K562 (cell line): Measurements from ENCODE around the gene SLAIN2. TPM values are rescaled to one million over a fixed set of nuclear protein-coding genes. Genes with fewer than 3 reads are reported as not detected.

Experiments
- ATAC-seq: fragments of 200-7000 bp; cut with Tn5 transposase; 3 replicates; pipeline ENCODE4 v1.9.1; 2020; ENCODE audit warnings: moderate library complexity
- BruUV-seq: library from RNA; stranded (reverse); fragments of 400-500 nt; replicated peaks from 2 replicates; lab custom pipeline; 2021; lab: Mats Ljungman, UMichigan
- CTCF ChIA-PET: fragments of 300-600 bp; formaldehyde crosslinking; extraction: SDS; loops from one replicate; lab custom pipeline; 2021; ENCODE audit warnings: low intra/inter-chr PET ratio; lab: Yijun Ruan, JAX
- POLR2A ChIA-PET: fragments of 300-600, 350-650 bp; sonication (Branson Sonifier 250); formaldehyde crosslinking; extraction: SDS; loops from one replicate; lab custom pipeline; 2021; ENCODE audit warnings: antibody characterized with exemption, inconsistent platforms; lab: Yijun Ruan, JAX
- DNase-seq, 4 experiments: peaks; one replicate each; pipeline versions ENCODE4 v3.0.0 to v3.0.0-alpha.2; 2011 to 2018; ENCODE audit warnings: low spot score in 3 of 4, mixed read lengths in 3 of 4; ENCODE audit errors: extremely low read depth in 1 of 4
- FAIRE-seq: peaks from 2 replicates; lab custom pipeline; 2011; peaks lifted over from hg19 to GRCh38; lab: Jason Lieb, UNC
- H2AFZ ChIP-seq: 2 replicates; pipeline ENCODE4 v1.6.0; 2011; ENCODE audit warnings: low read depth, low read length, control low read depth, inconsistent platforms
- H3K27ac ChIP-seq: fragments of 200-600 bp; 3 replicates; pipeline ENCODE4 v1.8.0; 2011; ENCODE audit warnings: low read depth, mild to moderate bottlenecking, control low read depth, inconsistent platforms, low read length, moderate library complexity, mixed read lengths; ENCODE audit errors: extremely low read depth
- H3K27me3 ChIP-seq, 2 experiments: fragments of 300-600 bp in 1 of 2; 2 replicates in 1 of 2; 3 replicates in 1 of 2; pipeline versions ENCODE4 v1.6.0 to v1.8.0; 2011; ENCODE audit warnings: inconsistent platforms in 2 of 2, low read length in 2 of 2, mild to moderate bottlenecking in 1 of 2, mixed read lengths in 1 of 2, moderate library complexity in 1 of 2; ENCODE audit not compliant: control insufficient read depth in 2 of 2, insufficient read depth in 2 of 2
- H3K36me3 ChIP-seq: fragments of 300-600 bp; 3 replicates; pipeline ENCODE4 v1.8.0; 2011; ENCODE audit warnings: mild to moderate bottlenecking, low read length, inconsistent platforms; ENCODE audit not compliant: control insufficient read depth, insufficient read depth
- H3K4me1 ChIP-seq, 2 experiments: fragments of 200-600 bp in 1 of 2; replicated peaks in 1 of 2; 2 replicates in 1 of 2; 3 replicates in 1 of 2; pipeline versions ENCODE4 v1.5.1 to v1.8.0; 2011; ENCODE audit warnings: inconsistent platforms in 2 of 2, low read length in 2 of 2, mild to moderate bottlenecking in 1 of 2, mixed read lengths in 1 of 2, moderate library complexity in 1 of 2; ENCODE audit not compliant: control insufficient read depth in 2 of 2, insufficient read depth in 2 of 2
- H3K4me2 ChIP-seq: 2 replicates; pipeline ENCODE4 v1.6.1; 2011; ENCODE audit warnings: low read length, control low read depth, inconsistent platforms, mixed read lengths; ENCODE audit not compliant: insufficient read depth
- H3K4me3 ChIP-seq: fragments of 200-600 bp; sonication (generic), shearing (Covaris generic); 2 replicates; pipeline ENCODE4 v1.5.1; 2016; ENCODE audit warnings: control low read depth, inconsistent platforms
- H3K79me2 ChIP-seq: fragments of 200-600 bp; 3 replicates; pipeline ENCODE4 v1.8.0; 2011; ENCODE audit warnings: low read length, inconsistent platforms; ENCODE audit not compliant: control insufficient read depth, insufficient read depth
- H3K9ac ChIP-seq, 2 experiments: 2 replicates each; pipeline versions ENCODE4 v1.6.0 to v1.6.1; 2011; ENCODE audit warnings: low read depth in 2 of 2, low read length in 2 of 2, control low read depth in 1 of 2, inconsistent platforms in 1 of 2, mild to moderate bottlenecking in 1 of 2, mixed read lengths in 1 of 2; ENCODE audit not compliant: insufficient read depth in 1 of 2
- H3K9me1 ChIP-seq: one replicate; pipeline ENCODE4 v1.6.0; 2011; ENCODE audit warnings: inconsistent platforms, mild to moderate bottlenecking, low read length, moderate library complexity; ENCODE audit not compliant: control insufficient read depth, insufficient read depth
- H3K9me3 ChIP-seq: replicated peaks from 2 replicates; pipeline ENCODE4 v1.5.1; 2011; ENCODE audit warnings: low read depth, low read length, inconsistent platforms; ENCODE audit not compliant: control insufficient read depth, insufficient read depth
- H4K20me1 ChIP-seq: replicated peaks from 2 replicates; pipeline ENCODE4 v1.6.1; 2011; ENCODE audit warnings: low read length, inconsistent platforms, mixed read lengths; ENCODE audit not compliant: control insufficient read depth, insufficient read depth
- ARNT ChIP-seq, 2 experiments: fragments of 450-650 bp; IDR thresholded peaks; 2 replicates each; pipeline ENCODE4 v1.6.1; 2016; ENCODE audit warnings: mild to moderate bottlenecking in 1 of 2
- CEBPB ChIP-seq: fragments of 450-650 bp; IDR thresholded peaks from 2 replicates; pipeline ENCODE4 v1.6.1; 2016; ENCODE audit warnings: missing genetic modification characterization, missing compliant biosample characterization
- CEBPG ChIP-seq, 3 experiments: fragments of 200-800 bp in 1 of 3; sonication (Bioruptor generic) in 1 of 3; sonication (generic) in 1 of 3; formaldehyde crosslinking in 1 of 3; IDR thresholded peaks in 2 of 3; conservative IDR thresholded peaks in 1 of 3; 2 replicates each; pipeline versions ENCODE4 v1.6.1 to v1.8.0; 2016 to 2022; ENCODE audit warnings: missing compliant biosample characterization in 2 of 3, missing genetic modification characterization in 2 of 3, mild to moderate bottlenecking in 1 of 3, missing genetic modification reagents in 1 of 3
- MTF1 ChIP-seq: fragments of 250-450 bp; sonication (Bioruptor Pico); IDR thresholded peaks from 2 replicates; pipeline ENCODE4 v1.9.0; 2021; ENCODE audit warnings: moderate library complexity, mild to moderate bottlenecking, inconsistent platforms, borderline replicate concordance
- POLR3A ChIP-seq: IDR thresholded peaks from 2 replicates; pipeline ENCODE4 v1.6.1; 2011; ENCODE audit warnings: borderline replicate concordance, mild to moderate bottlenecking, moderate library complexity; ENCODE audit not compliant: insufficient read length, insufficient read depth; ENCODE audit errors: extremely low read depth
- RBM22 ChIP-seq: fragments of 200-400 bp; formaldehyde crosslinking; IDR thresholded peaks from 2 replicates; pipeline ENCODE4 v1.6.1; 2018; ENCODE audit warnings: low read length, low read depth; ENCODE audit not compliant: poor library complexity, severe bottlenecking
- WGBS: fragments of 100-300 bp; shearing (Covaris generic); methylation state at CpG from one replicate; pipeline ENCODE4 v1.1.6; 2016; ENCODE audit warnings: low coverage, mixed read lengths; ENCODE audit not compliant: insufficient coverage; ENCODE audit errors: missing lambda C conversion rate; 5-methylcytosine and 5-hydroxymethylcytosine counted together
- in situ Hi-C: fragments of 300-500 bp; cut with MboI; formaldehyde crosslinking; loops from 4 replicates; pipeline ENCODE4 v1.15.0; 2018; ENCODE audit warnings: inconsistent platforms, mixed read lengths
- intact Hi-C: fragments of 100-400 bp; cut with micrococcal nuclease; formaldehyde crosslinking; loops from 2 replicates; pipeline ENCODE4 v1.14.2; 2022
- polyA plus RNA-seq, 8 experiments: library from polyadenylated mRNA; depleted of rRNA in 4 of 8; stranded (reverse) in 5 of 8; unstranded in 3 of 8; fragments of >200 nt; fragmentation: Nextera tagmentation in 2 of 8; fragmentation: Illumina TruSeq in 1 of 8; extraction: Ambion mirVana in 2 of 8; extraction: Trizol in 1 of 8; gene quantifications; 2 replicates each; pipeline versions ENCODE4 v1.2.1 to v1.2.3, GENCODE V29; 2011 to 2014; ENCODE audit warnings: inconsistent platforms in 1 of 8, missing spikeins in 1 of 8
- total RNA-seq, 7 experiments: library from RNA; depleted of rRNA in 6 of 7; stranded (reverse); fragments of >200 nt in 6 of 7; fragmentation: Illumina TruSeq in 2 of 7; extraction: Trizol in 2 of 7; gene quantifications; 2 replicates each; pipeline versions ENCODE4 v1.2.1 to v1.2.3, GENCODE V29; 2011 to 2021; ENCODE audit warnings: low replicate concordance in 1 of 7

Gene SLAIN2
- total and polyA plus RNA-seq, 9 of the 15 experiments (the other 6 are each of a cell fraction or from before 2014, with no cell fraction given) = 3.5 to 116 (median 35.0) TPM

- no peak overlapping the region for H3K9ac ChIP-seq
- FAIRE-seq (no peak), DNase-seq (no peak), ATAC-seq (no peak)
- CTCF ChIA-PET = no interaction called here
- POLR2A ChIA-PET = no interaction called here
- TF ChIP-seq CEBPG (CRISPR knock-in tag; IDR thresholded peaks at IDR 0.05) (peak; percentile 57; the same call in 1 of the 2 replicates), CEBPG (tag; conservative IDR thresholded peaks at IDR 0.05 in 1 of 2, IDR thresholded peaks at IDR 0.05 in 1 of 2) (peak in 1 of 2 experiments; percentile 32; a peak in 2 of 4 replicates), ARNT (IDR thresholded peaks at IDR 0.05) (no peak), CEBPB (tag) (peak; percentile 82)
- in situ Hi-C loops = no loop called here
- no peak overlapping the region for H3K4me3 ChIP-seq
- peaks cover 8% of the 10 kb centered on the region; the same call in 1 of the 2 replicates for H4K20me1 ChIP-seq
- peaks cover 5% of the 10 kb centered on the region; the same call in 1 of the 3 replicates for H3K36me3 ChIP-seq
- intact Hi-C loops = no loop called here
- 74% methylated on average over 9 of the region's 9 CpGs for WGBS
- BruUV-seq = no TSS peak
- no peaks in the 10 kb centered on the region for H3K9me3 ChIP-seq
- no peaks in the 10 kb centered on the region for H3K27me3 ChIP-seq
- H3K4me1 ChIP-seq = no peaks in the 10 kb centered on the region
- no peaks in the 10 kb centered on the region for H3K79me2 ChIP-seq
- H3K4me2 ChIP-seq = no peak overlapping the region
- no peak overlapping the region for H3K27ac ChIP-seq
- H3K9me1 ChIP-seq = no peaks in the 10 kb centered on the region
- no peak overlapping the region for H2AFZ ChIP-seq
Observed at GRCh38 chr4:48403779-48404178, 62.5 kb downstream of the SLAIN2 start.

GRCh38 chr4:48405924-48406323 is 64.6 kb downstream of the SLAIN2 start:
- Histone ChIP-seq H3K36me3 (peaks cover 9% of the 10 kb centered on the region; the same call in 2 of the 3 replicates), H3K4me2 (no peak overlapping the region), H3K4me3 (no peak overlapping the region), H4K20me1 (peaks cover 8% of the 10 kb centered on the region; the same call in 1 of the 2 replicates), H3K9me3 (no peaks in the 10 kb centered on the region), H3K79me2 (no peaks in the 10 kb centered on the region), H2AFZ (no peak overlapping the region), H3K4me1 (no peaks in the 10 kb centered on the region), H3K9me1 (no peaks in the 10 kb centered on the region), H3K27me3 (no peaks in the 10 kb centered on the region), H3K27ac (no peak overlapping the region; the same call in 2 of the 3 replicates), H3K9ac (no peak overlapping the region)
- FAIRE-seq (no peak), ATAC-seq (no peak), DNase-seq (no peak)
- TF ChIP-seq MTF1 = no peak
- TF ChIP-seq RBM22 = no peak
- no peak for TF ChIP-seq POLR3A
- intact Hi-C loops (no loop called here), in situ Hi-C loops (no loop called here)
- POLR2A ChIA-PET = no interaction called here
- no TSS peak for BruUV-seq
- 70% methylated on average over 3 of the region's 3 CpGs for WGBS
- CTCF ChIA-PET = no interaction called here
